HG03558 (cell line): ENCODE data around the gene PPP4C.

Experiments used
- ATAC-seq: cut with Tn5 transposase; IDR thresholded peaks from one replicate; pipeline ENCODE4 v1.9.1; 2021; ENCODE audit warnings: moderate number of reproducible peaks; ENCODE audit not compliant: unreplicated experiment; ENCODE audit errors: extremely low read depth

Gene PPP4C

GRCh38 chr16:30078744-30079143 lies 3.0 kb downstream of the PPP4C start:
- no peak for ATAC-seq

- no peak for ATAC-seq
Observed at GRCh38 chr16:30079480-30079879, 3.7 kb downstream of the PPP4C start.

- no peak for ATAC-seq
Observed at GRCh38 chr16:30082545-30083090, 6.8 kb downstream of the PPP4C start.

DNA sequence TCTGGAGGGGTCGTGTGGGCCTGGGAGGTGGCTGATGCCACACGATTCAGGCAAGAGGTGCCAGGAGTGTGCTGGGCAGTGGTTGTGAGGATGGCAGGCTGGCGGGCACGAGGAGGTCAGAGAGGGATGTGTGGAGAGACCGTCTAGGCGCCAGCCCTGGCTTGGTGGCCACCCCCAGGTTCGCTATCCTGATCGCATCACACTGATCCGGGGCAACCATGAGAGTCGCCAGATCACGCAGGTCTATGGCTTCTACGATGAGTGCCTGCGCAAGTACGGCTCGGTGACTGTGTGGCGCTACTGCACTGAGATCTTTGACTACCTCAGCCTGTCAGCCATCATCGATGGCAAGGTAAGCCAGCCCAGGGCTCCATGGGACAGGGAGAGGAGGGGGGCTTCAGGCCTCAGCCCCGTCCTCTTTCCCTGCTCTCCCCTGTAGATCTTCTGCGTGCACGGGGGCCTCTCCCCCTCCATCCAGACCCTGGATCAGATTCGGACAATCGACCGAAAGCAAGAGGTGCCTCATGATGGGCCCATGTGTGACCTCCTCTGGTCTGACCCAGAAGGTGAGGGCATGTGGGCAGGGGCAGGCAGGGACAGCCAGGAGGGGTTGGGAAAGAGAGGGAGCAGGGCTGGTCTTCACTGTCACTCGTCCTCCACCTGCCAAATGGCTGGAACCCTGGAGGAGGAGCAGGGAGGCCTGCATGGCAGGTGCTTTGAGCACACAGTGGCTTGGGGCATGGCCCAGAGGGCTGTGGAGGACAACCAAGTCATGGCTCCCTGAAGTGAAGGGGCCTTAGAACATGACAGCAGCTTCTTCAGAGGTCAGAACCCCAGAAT lies 7.6 kb downstream of the PPP4C start:
- ATAC-seq, result no peak

DNA sequence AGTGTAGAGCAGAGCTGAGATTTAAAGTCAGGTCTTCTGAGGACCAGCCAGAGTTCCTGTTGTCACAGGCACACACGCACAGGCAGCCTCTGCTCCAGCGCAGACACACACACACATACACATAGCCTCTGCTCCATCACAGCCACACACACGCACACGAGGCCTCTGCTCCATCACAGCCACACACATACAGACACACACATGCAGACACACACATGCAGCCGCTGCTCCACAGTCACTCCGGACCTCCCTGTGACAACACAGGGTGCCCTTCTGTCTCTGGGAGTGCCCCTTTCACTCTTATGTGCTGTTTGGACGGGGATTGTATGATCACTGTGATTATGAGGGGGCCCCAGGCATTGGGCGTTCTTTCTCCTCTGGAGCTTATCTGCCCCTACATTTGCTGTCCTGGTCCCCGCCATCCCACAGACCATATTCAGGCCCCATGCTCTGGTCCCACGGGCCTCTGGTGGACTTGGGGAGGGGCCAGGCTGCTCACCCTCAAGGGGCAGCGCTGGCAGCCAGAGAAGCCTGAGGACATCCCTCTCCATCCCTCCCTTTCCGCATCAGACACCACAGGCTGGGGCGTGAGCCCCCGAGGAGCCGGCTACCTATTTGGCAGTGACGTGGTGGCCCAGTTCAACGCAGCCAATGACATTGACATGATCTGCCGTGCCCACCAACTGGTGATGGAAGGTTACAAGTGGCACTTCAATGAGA lies 8.5 kb downstream of the PPP4C start:
- no peak for ATAC-seq

GRCh38 chr16:30084816-30085159 lies 9.0 kb downstream of the PPP4C start:
- ATAC-seq, result no peak

- ATAC-seq, result no peak
Observed at GRCh38 chr16:30085247-30085646, 9.5 kb downstream of the PPP4C start.

- ATAC-seq, result no peak
Observed at GRCh38 chr16:30085820-30086219, 10.0 kb downstream of the PPP4C start.

DNA sequence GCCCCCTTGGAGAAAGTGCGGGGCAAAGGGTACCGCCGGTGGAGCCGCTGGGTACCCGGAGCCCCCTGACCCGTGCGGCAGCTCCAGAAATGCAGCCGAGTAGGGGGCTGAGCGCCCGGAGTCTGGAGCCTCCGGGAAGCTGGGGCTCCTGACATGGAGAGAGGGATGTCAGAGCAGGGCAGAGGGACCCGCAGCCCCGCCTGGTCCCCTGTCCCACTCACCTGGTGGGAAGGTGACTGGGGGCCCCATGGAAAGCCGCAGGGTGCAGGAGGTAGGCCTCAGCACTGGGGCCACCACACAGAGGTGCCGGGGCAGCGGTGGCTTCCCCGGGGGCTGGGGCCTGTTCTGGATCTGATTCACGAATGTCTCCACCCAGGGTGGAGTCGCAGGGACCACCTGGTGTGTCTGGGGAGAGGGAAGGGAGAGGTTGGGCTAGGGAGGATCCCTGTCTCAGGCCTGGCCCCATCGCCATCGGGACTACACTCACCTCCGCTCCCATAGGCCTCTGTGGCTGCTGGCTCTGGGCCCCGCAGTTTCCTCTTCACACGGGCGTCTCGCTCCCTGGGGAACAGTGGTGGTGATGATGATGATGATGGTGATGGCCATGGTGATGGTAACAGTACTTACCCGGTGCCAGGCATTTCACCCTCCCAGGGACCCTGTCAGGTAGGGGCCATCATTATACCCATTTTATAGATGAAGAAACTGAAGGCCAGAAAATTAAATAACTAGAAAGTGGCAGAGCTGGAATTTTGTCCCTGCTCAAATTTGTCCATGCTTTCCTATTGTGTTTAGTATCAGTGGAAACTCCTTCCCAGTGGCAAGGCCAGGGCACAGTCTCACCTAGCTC lies 10.7 kb downstream of the PPP4C start:
- no peak for ATAC-seq

DNA sequence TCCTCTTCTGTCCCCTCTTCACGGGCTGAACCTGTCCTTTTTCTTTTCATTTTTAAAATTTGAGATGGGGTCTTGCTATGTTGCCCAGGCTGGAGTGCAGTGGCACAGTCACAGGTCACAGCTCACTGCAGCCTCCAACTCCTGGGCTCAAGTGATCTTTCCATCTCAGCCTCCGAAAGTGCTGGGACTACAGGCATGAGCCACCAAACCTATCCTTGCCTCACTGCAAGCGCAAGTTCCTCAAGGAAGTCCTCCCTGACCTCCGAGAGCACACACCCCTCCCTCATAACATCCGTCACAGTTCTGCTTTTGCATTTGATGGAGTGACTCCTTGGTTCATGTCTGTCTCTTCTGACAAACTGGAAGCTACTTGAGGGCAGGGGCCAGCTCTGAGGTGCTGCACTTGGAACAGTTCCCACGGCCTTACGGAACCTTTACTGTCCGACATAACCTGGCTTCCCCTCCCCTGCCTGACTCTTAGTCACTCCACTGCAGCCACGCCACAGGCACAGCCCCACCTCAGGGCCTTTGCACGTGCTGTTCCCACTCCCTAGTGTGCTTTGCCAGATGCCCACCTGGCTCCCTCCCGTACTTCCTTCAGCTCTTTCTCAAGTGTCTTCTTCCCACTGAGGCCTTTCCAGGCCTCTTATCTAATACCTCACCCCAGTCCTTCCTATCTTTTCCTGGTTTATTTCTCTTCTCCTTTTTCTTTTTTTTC lies 11.5 kb downstream of the PPP4C start:
- no peak for ATAC-seq

DNA sequence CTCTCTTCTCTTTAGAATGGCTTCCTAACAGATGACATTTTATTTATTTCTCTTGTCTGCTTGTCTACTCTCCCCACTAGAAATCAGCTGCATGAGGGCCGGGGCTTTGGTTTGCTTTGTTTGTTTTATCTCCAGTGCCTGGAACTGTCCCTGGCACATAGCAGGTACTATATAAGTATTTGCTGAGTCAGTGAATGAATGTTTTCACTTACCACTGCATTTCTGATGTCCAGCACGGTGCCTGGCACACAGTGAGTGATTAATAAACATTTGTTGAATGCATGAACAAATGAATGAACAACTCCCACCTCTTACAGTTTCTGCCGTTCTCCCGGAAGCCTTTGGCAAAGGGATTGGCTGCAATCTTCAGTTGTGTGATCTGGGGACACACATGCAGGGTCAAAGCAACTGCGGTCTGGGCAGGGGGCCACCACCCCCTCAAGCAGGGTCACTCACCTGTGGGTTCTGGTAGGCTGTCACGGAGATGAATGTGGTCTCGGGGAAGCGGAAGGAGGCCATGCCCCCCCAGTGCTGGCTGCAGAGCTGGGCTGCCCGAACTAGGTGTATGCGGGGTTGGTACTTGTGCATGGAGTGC lies 12.5 kb downstream of the PPP4C start:
- ATAC-seq, result no peak

DNA sequence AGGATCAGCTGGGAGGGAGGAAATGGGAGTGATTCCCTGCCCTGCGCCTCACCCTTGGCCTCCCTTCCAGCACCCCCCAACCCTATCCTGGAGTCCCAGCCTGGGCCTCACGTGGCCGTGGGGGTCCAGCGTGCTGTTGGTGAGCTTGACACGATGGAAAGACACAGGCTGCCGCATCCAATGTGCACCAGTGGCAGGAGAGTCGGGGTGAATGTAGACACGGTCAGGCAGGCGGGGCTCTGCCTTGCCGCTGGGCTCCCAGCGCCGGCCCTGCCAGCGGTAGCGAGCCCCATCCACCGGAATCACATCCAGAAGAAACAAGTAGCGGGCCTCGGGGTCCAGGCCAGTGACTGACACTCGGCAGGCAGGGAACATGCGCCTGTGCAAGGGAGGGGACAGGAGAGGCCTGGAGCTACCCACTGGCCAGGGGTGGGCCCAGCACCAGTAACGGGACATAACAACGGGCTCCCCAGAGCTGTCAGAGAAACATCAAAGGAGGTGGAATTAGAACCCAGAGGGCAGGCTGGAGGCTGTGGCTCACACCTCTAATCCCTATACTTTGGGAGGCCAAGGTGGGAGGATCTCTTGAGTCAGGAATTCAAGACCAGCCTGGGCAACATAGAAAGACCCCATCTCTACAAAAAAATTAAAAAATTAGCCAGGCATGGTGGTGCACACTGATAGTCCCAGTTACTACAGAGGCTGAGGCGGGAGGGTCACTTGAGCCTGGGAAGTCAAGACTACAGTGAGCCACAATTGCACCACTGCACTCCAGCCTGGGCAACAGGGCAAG lies 13.2 kb downstream of the PPP4C start:
- ATAC-seq, result no peak

DNA sequence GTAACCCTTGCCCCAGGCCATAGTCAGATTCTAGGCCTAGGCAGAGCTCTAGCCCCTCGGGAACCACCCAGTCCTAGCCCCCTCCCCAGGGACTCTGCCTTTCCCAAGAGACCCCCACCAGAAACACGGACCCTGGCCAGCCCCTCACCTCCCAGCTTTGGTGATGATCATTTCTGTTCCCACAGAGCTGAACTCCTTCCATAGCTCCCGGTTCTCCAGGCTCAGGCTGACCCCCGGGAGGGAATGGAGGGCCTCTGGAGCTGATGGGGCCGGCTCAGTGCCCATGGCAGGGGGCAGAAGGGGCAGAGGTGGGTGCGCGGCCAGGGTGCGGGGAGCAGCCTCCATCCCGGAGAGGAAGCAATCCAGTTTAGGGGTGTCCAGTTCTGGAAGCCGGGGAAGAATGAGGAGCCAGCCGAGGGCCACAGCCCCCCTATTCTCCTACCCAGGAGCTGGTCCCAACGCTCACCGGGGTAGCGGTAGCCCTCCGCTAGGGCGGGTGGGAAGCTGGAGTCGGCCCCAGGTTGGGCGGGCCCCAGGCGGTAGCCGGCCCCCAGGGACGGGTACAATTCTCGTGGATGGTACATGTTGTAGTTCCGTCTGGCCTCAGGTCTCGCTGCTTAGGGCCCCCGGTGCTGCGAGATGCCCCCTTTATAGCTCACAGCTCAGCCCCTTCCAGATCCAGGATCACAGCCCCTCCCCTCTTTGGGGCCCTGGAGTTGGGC lies 15.0 kb downstream of the PPP4C start:
- ATAC-seq, result no peak

GRCh38 chr16:30091474-30092372 lies 15.9 kb downstream of the PPP4C start, which contains the start of gene TBX6:
Gene TBX6, minus strand, starts transcription at chr16:30091924. Its CDS starts 731 bp downstream, at chr16:30091193.
- peak; percentile 53 for ATAC-seq

DNA sequence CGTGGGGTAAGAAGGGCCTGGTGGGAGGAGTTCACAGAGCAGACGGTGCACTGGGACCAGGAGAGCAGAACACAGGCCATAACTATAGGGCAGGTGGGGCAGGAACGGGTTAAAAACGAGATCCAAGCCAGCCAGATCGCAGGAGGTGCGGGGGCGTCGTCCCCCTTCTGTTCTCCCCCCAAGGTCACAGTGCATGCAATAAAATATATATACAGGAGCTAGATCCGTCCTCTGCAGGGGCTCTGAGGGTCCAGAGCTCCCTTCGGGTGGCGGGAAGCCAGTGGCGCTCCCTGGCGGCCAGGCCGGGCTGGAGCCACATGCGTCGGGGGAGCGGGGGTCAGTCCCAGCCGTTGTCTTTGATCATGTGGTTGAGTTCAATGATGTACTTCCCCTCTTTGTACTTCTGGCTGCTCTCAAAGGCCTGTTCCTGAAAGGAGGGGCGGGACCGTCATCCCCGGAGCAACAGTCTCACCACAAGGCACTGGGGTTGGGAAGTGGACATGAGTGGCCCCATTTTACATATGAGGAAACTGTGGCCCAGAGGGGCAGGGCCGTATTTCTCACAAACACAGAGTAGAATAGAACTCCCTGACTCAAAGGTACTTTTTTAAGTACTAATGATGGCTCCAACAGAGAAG lies 16.7 kb downstream of the PPP4C start:
- no peak for ATAC-seq

DNA sequence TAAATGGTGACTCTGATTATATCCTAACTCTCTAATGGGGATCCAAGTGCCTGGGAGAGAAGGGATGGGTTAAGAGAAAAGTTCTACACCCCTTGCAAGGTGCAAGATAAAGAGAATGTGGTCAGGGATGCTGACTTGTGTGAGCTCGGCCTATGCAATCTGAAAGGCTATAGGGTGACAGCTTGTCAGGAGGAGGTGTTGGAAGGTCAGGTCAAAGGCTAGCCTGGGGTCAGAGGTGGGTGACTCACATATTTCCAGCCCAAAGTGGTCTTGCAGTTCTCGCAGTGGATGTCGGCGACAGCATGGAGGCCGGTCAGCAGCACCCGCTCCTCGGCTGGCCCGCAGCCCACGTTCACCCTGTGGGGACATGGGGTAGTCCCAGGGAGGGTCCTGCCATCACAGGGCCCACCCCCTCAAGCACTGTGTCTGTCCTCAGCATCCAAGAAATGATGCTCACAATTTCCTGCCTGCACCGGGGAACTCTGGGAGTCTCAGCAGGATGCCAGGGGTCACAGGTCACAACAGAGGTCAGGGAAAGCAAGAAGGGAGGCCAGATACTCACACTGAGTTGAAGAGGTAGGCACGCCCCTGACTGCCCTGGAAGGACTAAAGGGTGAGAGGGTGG lies 18.9 kb downstream of the PPP4C start:
- ATAC-seq, result no peak
